B cell (primary cell): ENCODE measurements around the gene RAB31. TPM values are rescaled to one million over a fixed set of nuclear protein-coding genes. Genes with fewer than 3 reads are reported as not detected.

Experiments
- ATAC-seq: fragments of 200-7000 bp; cut with Tn5 transposase; one replicate; pipeline ENCODE4 v1.10.0; 2021; ENCODE audit warnings: low read depth, mild to moderate bottlenecking, moderate number of reproducible peaks, moderate library complexity
- CTCF ChIA-PET: fragments of 350-600 bp; sonication (Branson Sonifier 250); formaldehyde crosslinking; loops from one replicate; lab custom pipeline; 2021; ENCODE audit warnings: antibody characterized with exemption, inconsistent platforms; lab: Charles Lee
- POLR2A ChIA-PET: fragments of 350-600 bp; sonication (Branson Sonifier 250); formaldehyde crosslinking; loops from one replicate; lab custom pipeline; 2021; ENCODE audit warnings: antibody characterized with exemption; lab: Charles Lee
- DNase-seq: peaks from one replicate; pipeline ENCODE4 v3.0.0; 2013
- H2AFZ ChIP-seq: 2 replicates; pipeline ENCODE4 v1.6.1; 2012; ENCODE audit warnings: mild to moderate bottlenecking, low read depth, low read length; ENCODE audit not compliant: insufficient read depth, poor library complexity, severe bottlenecking
- H3K27ac ChIP-seq, 2 donors: 1 replicate in 1 of 2; 2 replicates in 1 of 2; pipeline ENCODE4 v1.5.1; 2012 to 2013; ENCODE audit warnings: low read length in 2 of 2, mild to moderate bottlenecking in 2 of 2, moderate library complexity in 1 of 2
- H3K27me3 ChIP-seq, 4 experiments: fragments of 200-600 bp in 1 of 4; sonication (generic) in 1 of 4; replicated peaks in 1 of 4; 1 replicate in 2 of 4; 2 replicates in 2 of 4; pipeline versions ENCODE4 v1.6.1 to v1.7.0; 2013 to 2016; ENCODE audit warnings: low read length in 3 of 4, mild to moderate bottlenecking in 2 of 4, mixed read lengths in 1 of 4, moderate library complexity in 1 of 4; ENCODE audit not compliant: insufficient read depth in 4 of 4, control insufficient read depth in 3 of 4; ENCODE audit errors: control extremely low read depth in 1 of 4
- H3K36me3 ChIP-seq, 2 experiments: replicated peaks in 1 of 2; 1 replicate in 1 of 2; 2 replicates in 1 of 2; pipeline versions ENCODE4 v1.6.1 to v1.7.1; 2013; ENCODE audit warnings: low read length in 1 of 2; ENCODE audit not compliant: insufficient read depth in 2 of 2, control insufficient read depth in 1 of 2; ENCODE audit errors: control extremely low read depth in 1 of 2, extremely low read depth in 1 of 2
- H3K4me1 ChIP-seq, 2 donors: fragments of 200-600 bp in 1 of 2; sonication (generic) in 1 of 2; 1 replicate in 1 of 2; 2 replicates in 1 of 2; pipeline versions ENCODE4 v1.5.1 to v1.6.1; 2013 to 2017; ENCODE audit warnings: low read length in 2 of 2; ENCODE audit not compliant: control insufficient read depth in 2 of 2, insufficient read depth in 2 of 2
- H3K4me2 ChIP-seq: replicated peaks from 2 replicates; pipeline ENCODE3; 2012; ENCODE audit warnings: mild to moderate bottlenecking, low read depth, low read length; ENCODE audit not compliant: poor library complexity, severe bottlenecking
- H3K4me3 ChIP-seq, 5 experiments: fragments of 200-600 bp in 1 of 5; sonication (generic) in 1 of 5; 1 replicate in 3 of 5; 2 replicates in 2 of 5; pipeline versions ENCODE4 v1.5.1 to v1.7.0; 2011 to 2016; ENCODE audit warnings: low read length in 4 of 5, mild to moderate bottlenecking in 4 of 5, low read depth in 2 of 5, control low read depth in 1 of 5, moderate library complexity in 1 of 5; ENCODE audit not compliant: insufficient read depth in 1 of 5; ENCODE audit errors: control extremely low read depth in 1 of 5, extremely low read depth in 1 of 5
- H3K79me2 ChIP-seq: fragments of 200-600 bp; sonication (generic); one replicate; pipeline ENCODE4 v1.6.0; 2016; ENCODE audit warnings: low read length; ENCODE audit not compliant: control insufficient read depth, insufficient read depth
- H3K9ac ChIP-seq: fragments of 200-600 bp; sonication (generic); 2 replicates; pipeline ENCODE4 v1.6.1; 2017; ENCODE audit warnings: mild to moderate bottlenecking, low read length, moderate library complexity
- H3K9me3 ChIP-seq, 3 donors: one replicate each; pipeline versions ENCODE4 v1.6.1 to v1.7.1; 2013; ENCODE audit warnings: low read length in 2 of 3; ENCODE audit not compliant: control insufficient read depth in 2 of 3, insufficient read depth in 1 of 3; ENCODE audit errors: control extremely low read depth in 1 of 3
- H4K20me1 ChIP-seq: 2 replicates; pipeline ENCODE4 v1.6.0; 2012; ENCODE audit warnings: mild to moderate bottlenecking, low read length; ENCODE audit not compliant: insufficient read depth, control insufficient read depth, poor library complexity, severe bottlenecking
- H3K27ac Mint-ChIP-seq: one replicate; pipeline ENCODE4 v1.8.0; 2021; ENCODE audit warnings: mixed read lengths
- H3K27me3 Mint-ChIP-seq: one replicate; pipeline ENCODE4 v1.8.0; 2021; ENCODE audit warnings: mixed read lengths
- H3K4me1 Mint-ChIP-seq: one replicate; pipeline ENCODE4 v1.8.0; 2021; ENCODE audit warnings: mixed read lengths
- H3K4me3 Mint-ChIP-seq: one replicate; pipeline ENCODE4 v1.8.0; 2021; ENCODE audit warnings: mixed read lengths
- H3K9me3 Mint-ChIP-seq: one replicate; pipeline ENCODE4 v1.8.0; 2022; ENCODE audit warnings: mixed read lengths; ENCODE audit not compliant: insufficient read depth
- EZH2 ChIP-seq: IDR thresholded peaks from 2 replicates; pipeline ENCODE4 v1.6.1; 2012; ENCODE audit warnings: borderline replicate concordance, low read depth, mild to moderate bottlenecking, moderate library complexity, low read length; ENCODE audit not compliant: insufficient read depth, poor library complexity, severe bottlenecking
- WGBS: methylation state at CpG from one replicate; pipeline ENCODE4 v1.1.5; 2013; ENCODE audit warnings: missing lambda C conversion rate; ENCODE audit not compliant: insufficient coverage; 5-methylcytosine and 5-hydroxymethylcytosine counted together
- intact Hi-C: fragments of 100-400 bp; cut with micrococcal nuclease; formaldehyde crosslinking; loops from one replicate; pipeline ENCODE4 v1.10.0; 2022
- polyA plus RNA-seq: library from polyadenylated mRNA; depleted of rRNA; stranded (reverse); fragments of >200 nt; gene quantifications from 2 replicates; pipeline ENCODE4 v1.2.3, GENCODE V29; 2012
- total RNA-seq, 2 donors: library from RNA; stranded (reverse); fragments of 120-200 nt in 1 of 2; gene quantifications; 1 replicate in 1 of 2; 2 replicates in 1 of 2; pipeline versions ENCODE4 v1.2.3 to v1.2.4, GENCODE V29; 2013 to 2022
- TF ChIP-seq, protein P1 (sequence below): fragments of 200-600 bp; IDR thresholded peaks from one replicate; pipeline ENCODE4 v1.8.0; 2022; ENCODE audit warnings: antibody characterized with exemption, mild to moderate bottlenecking

The RAB31 gene
- total and polyA plus RNA-seq, 2 donors (not counting 1 experiment from before 2014, with no cell fraction given) = 15.5 to 44.6 TPM

DNA sequence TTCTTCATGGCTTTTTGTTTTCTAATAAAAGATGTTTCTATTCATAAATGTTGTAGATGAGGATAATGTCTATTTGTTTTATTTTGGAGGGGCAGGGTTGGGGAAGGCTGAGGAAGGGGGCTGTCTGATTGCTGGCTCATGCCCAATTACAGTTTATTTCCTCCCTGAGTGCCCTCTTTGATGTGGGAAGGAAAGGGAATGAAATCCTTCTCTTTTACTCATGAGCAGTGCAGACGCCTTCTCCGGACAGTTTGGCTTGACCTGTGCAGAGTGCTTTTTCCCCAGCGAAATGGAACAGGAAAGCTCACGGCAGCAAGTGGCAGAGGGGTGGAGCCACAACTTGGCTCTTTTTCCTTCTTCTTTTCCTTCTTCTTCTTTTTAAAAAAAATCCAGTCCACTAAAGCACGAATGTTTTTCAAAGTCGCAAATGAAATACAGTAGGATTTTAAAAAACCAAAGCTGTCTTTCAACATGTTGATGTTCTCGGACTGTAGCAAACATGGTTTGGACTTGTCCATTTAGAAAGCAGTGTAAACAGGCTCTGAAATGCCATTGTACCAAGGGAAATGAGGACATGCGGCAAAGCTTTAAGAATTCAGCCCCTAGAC is 34.5 kb downstream of the RAB31 start:
- Mint-ChIP-seq H3K9me3 (no peaks in the 10 kb centered on the region), H3K4me1 (peaks cover 7% of the 10 kb centered on the region), H3K4me3 (no peak overlapping the region), H3K27ac (no peak overlapping the region), H3K27me3 (no peaks in the 10 kb centered on the region)
- peaks cover 0 to 5% of the 10 kb centered on the region in 2 experiments for H3K36me3 ChIP-seq
- ChIA-PET POLR2A (no interaction called here), CTCF (no interaction called here)
- H3K27me3 ChIP-seq = peaks cover 0 to 3% (median 0%) of the 10 kb centered on the region in 4 experiments
- intact Hi-C loops = no loop called here
- no peak for ATAC-seq
- peaks cover 0 to 8% (median 0%) of the 10 kb centered on the region in 3 donors for H3K9me3 ChIP-seq
- peak overlapping the region in 1 of 5 experiments; percentile 15 for H3K4me3 ChIP-seq
- H4K20me1 ChIP-seq = peaks cover 14% of the 10 kb centered on the region
- no peak for DNase-seq
- 38% methylated on average over 4 of the region's 8 CpGs for WGBS
- no peak overlapping the region for H3K27ac ChIP-seq
- TF ChIP-seq EZH2 = no peak
- H2AFZ ChIP-seq = no peak overlapping the region
- no peak overlapping the region for H3K4me2 ChIP-seq
- H3K9ac ChIP-seq = no peak overlapping the region
- H3K79me2 ChIP-seq = peaks cover 2% of the 10 kb centered on the region
- H3K4me1 ChIP-seq = peaks cover 0 to 6% of the 10 kb centered on the region in 2 donors

DNA sequence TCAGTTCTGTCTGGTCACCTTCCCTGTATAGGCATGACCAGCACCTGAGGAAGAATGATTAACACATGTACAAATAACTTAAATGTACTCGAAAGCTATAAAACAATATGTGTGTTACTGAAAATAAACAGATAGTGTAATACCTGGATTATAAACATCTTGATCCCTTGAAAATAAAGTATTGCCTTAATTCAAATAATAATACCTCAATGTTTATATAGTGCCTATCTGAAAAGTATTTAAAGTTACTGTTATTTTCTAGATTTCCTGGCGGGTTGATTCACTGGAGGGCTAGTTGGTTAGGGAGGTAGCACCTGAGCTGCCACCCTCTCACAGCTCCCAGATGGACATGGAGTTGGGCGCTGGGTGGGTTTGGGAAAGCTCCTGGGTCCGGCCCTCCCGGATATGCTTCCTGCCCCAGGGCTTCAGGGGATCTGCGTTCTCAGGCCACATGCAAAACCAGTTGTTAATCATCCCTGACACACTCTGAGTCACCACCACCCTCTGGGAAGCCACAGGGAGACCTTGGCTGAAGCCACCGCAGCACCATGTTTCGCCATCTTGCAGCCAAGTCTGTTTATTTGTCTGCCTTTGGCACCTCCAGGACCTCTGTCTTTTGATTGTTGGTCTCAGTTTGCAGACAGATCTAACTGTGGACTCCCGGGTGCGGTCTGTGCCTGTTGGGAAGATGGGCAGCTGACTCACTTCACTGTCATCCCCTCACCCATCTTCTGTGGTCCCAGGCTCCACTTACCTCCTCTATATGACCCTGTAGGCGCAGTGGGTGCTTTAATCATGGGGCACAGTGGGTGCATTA is 35.3 kb downstream of the RAB31 start:
- Histone ChIP-seq H3K9me3 (peaks cover 0 to 8% (median 0%) of the 10 kb centered on the region in 3 donors), H3K36me3 (peaks cover 0 to 2% of the 10 kb centered on the region in 2 experiments), H2AFZ (no peak overlapping the region), H4K20me1 (peaks cover 8% of the 10 kb centered on the region), H3K4me3 (no peak overlapping the region), H3K79me2 (no peaks in the 10 kb centered on the region), H3K27ac (no peak overlapping the region), H3K4me1 (peaks cover 0 to 6% of the 10 kb centered on the region in 2 donors), H3K27me3 (peaks cover 0 to 3% (median 0%) of the 10 kb centered on the region in 4 experiments), H3K9ac (no peak overlapping the region), H3K4me2 (no peak overlapping the region)
- H3K4me1 Mint-ChIP-seq = peaks cover 7% of the 10 kb centered on the region
- H3K27ac Mint-ChIP-seq = no peak overlapping the region
- no peaks in the 10 kb centered on the region for H3K9me3 Mint-ChIP-seq
- no peaks in the 10 kb centered on the region for H3K27me3 Mint-ChIP-seq
- intact Hi-C loops = no loop called here
- TF ChIP-seq, protein P1, sequence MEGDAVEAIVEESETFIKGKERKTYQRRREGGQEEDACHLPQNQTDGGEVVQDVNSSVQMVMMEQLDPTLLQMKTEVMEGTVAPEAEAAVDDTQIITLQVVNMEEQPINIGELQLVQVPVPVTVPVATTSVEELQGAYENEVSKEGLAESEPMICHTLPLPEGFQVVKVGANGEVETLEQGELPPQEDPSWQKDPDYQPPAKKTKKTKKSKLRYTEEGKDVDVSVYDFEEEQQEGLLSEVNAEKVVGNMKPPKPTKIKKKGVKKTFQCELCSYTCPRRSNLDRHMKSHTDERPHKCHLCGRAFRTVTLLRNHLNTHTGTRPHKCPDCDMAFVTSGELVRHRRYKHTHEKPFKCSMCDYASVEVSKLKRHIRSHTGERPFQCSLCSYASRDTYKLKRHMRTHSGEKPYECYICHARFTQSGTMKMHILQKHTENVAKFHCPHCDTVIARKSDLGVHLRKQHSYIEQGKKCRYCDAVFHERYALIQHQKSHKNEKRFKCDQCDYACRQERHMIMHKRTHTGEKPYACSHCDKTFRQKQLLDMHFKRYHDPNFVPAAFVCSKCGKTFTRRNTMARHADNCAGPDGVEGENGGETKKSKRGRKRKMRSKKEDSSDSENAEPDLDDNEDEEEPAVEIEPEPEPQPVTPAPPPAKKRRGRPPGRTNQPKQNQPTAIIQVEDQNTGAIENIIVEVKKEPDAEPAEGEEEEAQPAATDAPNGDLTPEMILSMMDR = no peak
- TF ChIP-seq EZH2 = no peak
- WGBS = 66% methylated on average over 4 of the region's 11 CpGs
- ChIA-PET POLR2A (no interaction called here), CTCF (no interaction called here)
- H3K4me3 Mint-ChIP-seq = no peak overlapping the region
- no peak for DNase-seq
- no peak for ATAC-seq
